HepG2 (cell line): ENCODE results near the gene METTL1. TPM values are rescaled to one million over a fixed set of nuclear protein-coding genes. Genes with fewer than 3 reads are reported as not detected.
A peak's percentile ranks its signal among the peaks of the same experiment; 100 is the strongest.

Experiments
- CEBPZ ChIP-seq: IDR thresholded peaks from 2 replicates; pipeline ENCODE4 v1.6.1; 2012; ENCODE audit warnings: low read length, improper control_type of control experiment
- DNMT3B ChIP-seq: conservative IDR thresholded peaks from 2 replicates; pipeline ENCODE4 v1.6.1; 2016; ENCODE audit warnings: missing biosample characterization, control low read depth
- E2F5 ChIP-seq: sonication (generic); formaldehyde crosslinking; conservative IDR thresholded peaks from 2 replicates; pipeline ENCODE4 v1.4.0; 2020; ENCODE audit warnings: missing genetic modification reagents
- FOXK1 ChIP-seq: sonication (generic); formaldehyde crosslinking; IDR thresholded peaks from 2 replicates; pipeline ENCODE4 v1.4.0; 2020; ENCODE audit warnings: low read depth, missing genetic modification reagents, borderline replicate concordance
- GMEB2 ChIP-seq: IDR thresholded peaks from 2 replicates; pipeline ENCODE4 v1.6.1; 2016; ENCODE audit warnings: missing biosample characterization, missing genetic modification reagents, low read depth
- PAXIP1 ChIP-seq: sonication (generic); formaldehyde crosslinking; conservative IDR thresholded peaks from 2 replicates; pipeline ENCODE4 v1.4.0; 2020; ENCODE audit warnings: mild to moderate bottlenecking, missing genetic modification reagents, moderate library complexity
- RBFOX2 ChIP-seq: fragments of 200-400 bp; formaldehyde crosslinking; IDR thresholded peaks from 2 replicates; pipeline ENCODE4 v1.6.1; 2017; ENCODE audit warnings: low read depth, mild to moderate bottlenecking, low read length
- SATB2 ChIP-seq: sonication (generic); formaldehyde crosslinking; IDR thresholded peaks from 2 replicates; pipeline ENCODE4 v1.5.0; 2020; ENCODE audit warnings: missing genetic modification reagents
- SKI ChIP-seq: fragments of 450-650 bp; IDR thresholded peaks from one replicate; pipeline ENCODE4 v1.6.1; 2018; ENCODE audit warnings: mild to moderate bottlenecking; ENCODE audit not compliant: partially characterized antibody
- TAF1 ChIP-seq: sonication (generic); formaldehyde crosslinking; IDR thresholded peaks from 2 replicates; pipeline ENCODE4 v1.4.0; 2020; ENCODE audit warnings: missing genetic modification reagents
- XRCC5 ChIP-seq: fragments of 200-400 bp; formaldehyde crosslinking; optimal IDR thresholded peaks from 2 replicates; pipeline ENCODE3; 2017; ENCODE audit warnings: mild to moderate bottlenecking, low read length
- ZFX ChIP-seq: sonication (generic); formaldehyde crosslinking; IDR thresholded peaks from 2 replicates; pipeline ENCODE4 v1.4.0; 2020; ENCODE audit warnings: mild to moderate bottlenecking, low read depth, missing genetic modification reagents, moderate library complexity
- ZMAT3 ChIP-seq: sonication (generic); formaldehyde crosslinking; conservative IDR thresholded peaks from 2 replicates; pipeline ENCODE4 v1.7.0; 2021; ENCODE audit warnings: missing genetic modification reagents
- ZMYM4 ChIP-seq: sonication (generic); formaldehyde crosslinking; IDR thresholded peaks from 2 replicates; pipeline ENCODE4 v1.8.1; 2023; ENCODE audit warnings: mild to moderate bottlenecking, missing genetic modification reagents
- ZNF12 ChIP-seq: sonication (generic); formaldehyde crosslinking; IDR thresholded peaks from 2 replicates; pipeline ENCODE4 v1.5.0; 2020; ENCODE audit warnings: missing genetic modification reagents
- ZNF34 ChIP-seq: sonication (generic); formaldehyde crosslinking; IDR thresholded peaks from 2 replicates; pipeline ENCODE4 v1.4.0; 2020; ENCODE audit warnings: mild to moderate bottlenecking, missing genetic modification reagents, borderline replicate concordance
- ZNF576 ChIP-seq: sonication (generic); formaldehyde crosslinking; IDR thresholded peaks from 2 replicates; pipeline ENCODE4 v1.4.0; 2020; ENCODE audit warnings: mild to moderate bottlenecking, missing genetic modification reagents
- ZNF691 ChIP-seq: sonication (generic); formaldehyde crosslinking; IDR thresholded peaks from 2 replicates; pipeline ENCODE4 v1.4.0; 2020; ENCODE audit warnings: missing genetic modification reagents, low read depth, mild to moderate bottlenecking, borderline replicate concordance
- polyA plus RNA-seq, 8 experiments: library from polyadenylated mRNA; depleted of rRNA in 3 of 8; stranded (reverse) in 7 of 8; unstranded in 1 of 8; fragments of >200 nt; fragmentation: Illumina TruSeq in 4 of 8; extraction: Trizol in 4 of 8; gene quantifications; 2 replicates each; pipeline versions ENCODE4 v1.2.1 to v1.2.3, GENCODE V29; 2011 to 2016; ENCODE audit warnings: low read depth in 4 of 8, missing spikeins in 1 of 8, mixed read lengths in 1 of 8; ENCODE audit not compliant: insufficient read depth in 1 of 8
- total RNA-seq, 5 experiments: library from RNA; depleted of rRNA; stranded (reverse); fragments of >200 nt; fragmentation: Illumina TruSeq; extraction: Trizol; gene quantifications; 2 replicates each; pipeline ENCODE4 v1.2.3, GENCODE V29; 2016; ENCODE audit warnings: low read depth in 1 of 5

The METTL1 gene
- total and polyA plus RNA-seq, 2 of the 13 experiments (the other 11 are each of a cell fraction or from before 2014, with no cell fraction given) = 34.7 to 36.9 TPM

GRCh38 chr12:57726151-57726883 is 45.6 kb downstream of the METTL1 start (continued):
- TF ChIP-seq ZNF576 = no peak
- no peak for TF ChIP-seq SATB2
- TF ChIP-seq CEBPZ = no peak
- 0 out of 2 replicates have a peak, but pooled peaks have one; percentile 42 for TF ChIP-seq ZMAT3 (CRISPR knock-in tag)
- peak; percentile 80 for TF ChIP-seq XRCC5
- no peak for TF ChIP-seq SKI
- 0 out of 2 replicates have a peak, but pooled peaks have one; percentile 13 for TF ChIP-seq TAF1
- no peak for TF ChIP-seq FOXK1 (CRISPR knock-in tag)
- TF ChIP-seq ZNF12 (CRISPR knock-in tag) = no peak
- 0 out of 2 replicates have a peak, but pooled peaks have one; percentile 14 for TF ChIP-seq PAXIP1
- peak; percentile 40; the same call in 1 of the 2 replicates for TF ChIP-seq RBFOX2
- no peak for TF ChIP-seq DNMT3B (CRISPR knock-in tag)
- TF ChIP-seq ZMYM4 (CRISPR knock-in tag) = peak; percentile 47; the same call in 1 of the 2 replicates
- TF ChIP-seq GMEB2 = no peak
- 0 out of 2 replicates have a peak, but pooled peaks have one; percentile 38 for TF ChIP-seq ZNF34 (CRISPR knock-in tag)
- peak; percentile 36; the same call in 1 of the 2 replicates for TF ChIP-seq ZFX (CRISPR knock-in tag)
- TF ChIP-seq E2F5 (CRISPR knock-in tag) = no peak
- no peak for TF ChIP-seq ZNF691 (CRISPR knock-in tag)
